WTC11 (cell line): ENCODE measurements around the gene HECTD4. TPM values are rescaled to one million over a fixed set of nuclear protein-coding genes. Genes with fewer than 3 reads are reported as not detected.
A peak's percentile ranks its signal among the peaks of the same experiment; 100 is the strongest.

Experiments used
- ATAC-seq: fragments of 200-7000 bp; cut with Tn5 transposase; 2 replicates; pipeline ENCODE4 v1.10.0; 2021; ENCODE audit warnings: mild to moderate bottlenecking, moderate library complexity
- CTCF ChIA-PET: fragments of 300-600 bp; sonication (Branson Sonifier 250); formaldehyde crosslinking; loops from one replicate; lab custom pipeline; 2021; ENCODE audit warnings: antibody characterized with exemption; lab: Charles Lee
- POLR2A ChIA-PET: fragments of 350-600 bp; sonication (Branson Sonifier 250); formaldehyde crosslinking; loops from one replicate; lab custom pipeline; 2021; ENCODE audit warnings: antibody characterized with exemption; lab: Charles Lee
- DNase-seq: peaks from one replicate; pipeline ENCODE4 v3.0.0; 2021; ENCODE audit warnings: low spot score
- H3K27ac Mint-ChIP-seq: 2 replicates; pipeline ENCODE4 v1.8.0; 2021; ENCODE audit warnings: mixed read lengths
- H3K27me3 Mint-ChIP-seq: 2 replicates; pipeline ENCODE4 v1.8.0; 2021; ENCODE audit warnings: low read depth, mild to moderate bottlenecking, moderate library complexity, mixed read lengths
- H3K36me3 Mint-ChIP-seq: 2 replicates; pipeline ENCODE4 v1.8.0; 2021; ENCODE audit warnings: mixed read lengths
- H3K4me1 Mint-ChIP-seq: 2 replicates; pipeline ENCODE4 v1.8.0; 2022; ENCODE audit warnings: mixed read lengths
- H3K4me3 Mint-ChIP-seq: 2 replicates; pipeline ENCODE4 v1.8.0; 2021; ENCODE audit warnings: mild to moderate bottlenecking, moderate library complexity, mixed read lengths
- H3K9me3 Mint-ChIP-seq: 2 replicates; pipeline ENCODE4 v1.8.0; 2021; ENCODE audit warnings: mixed read lengths
- ATF1 ChIP-seq: sonication (generic); formaldehyde crosslinking; IDR thresholded peaks from 2 replicates; pipeline ENCODE4 v1.8.1; 2023; ENCODE audit warnings: mild to moderate bottlenecking, moderate library complexity, missing genetic modification reagents
- CBFB ChIP-seq: sonication (generic); formaldehyde crosslinking; IDR thresholded peaks from 2 replicates; pipeline ENCODE4 v1.8.1; 2022; ENCODE audit warnings: mild to moderate bottlenecking, low read depth, missing genetic modification reagents
- CREM ChIP-seq: sonication (generic); formaldehyde crosslinking; IDR thresholded peaks from 2 replicates; pipeline ENCODE4 v1.8.1; 2022; ENCODE audit warnings: mild to moderate bottlenecking, missing genetic modification reagents, moderate library complexity
- ETV6 ChIP-seq: sonication (generic); formaldehyde crosslinking; IDR thresholded peaks from 2 replicates; pipeline ENCODE4 v1.8.1; 2022; ENCODE audit warnings: mild to moderate bottlenecking, missing genetic modification reagents
- IRF2 ChIP-seq: sonication (generic); formaldehyde crosslinking; IDR thresholded peaks from 2 replicates; pipeline ENCODE4 v1.8.0; 2022; ENCODE audit warnings: low read depth, missing genetic modification reagents, borderline replicate concordance
- JAZF1 ChIP-seq: fragments of 250-450 bp; sonication (Bioruptor Pico); IDR thresholded peaks from 2 replicates; pipeline ENCODE4 v1.9.0; 2021; ENCODE audit warnings: moderate library complexity, mild to moderate bottlenecking, inconsistent platforms
- JUN ChIP-seq: sonication (generic); formaldehyde crosslinking; IDR thresholded peaks from 2 replicates; pipeline ENCODE4 v1.8.0; 2023; ENCODE audit warnings: mild to moderate bottlenecking, missing genetic modification reagents
- KAT7 ChIP-seq: sonication (generic); formaldehyde crosslinking; IDR thresholded peaks from 2 replicates; pipeline ENCODE4 v1.8.1; 2023; ENCODE audit warnings: missing genetic modification reagents, mild to moderate bottlenecking, borderline replicate concordance
- MAX ChIP-seq: sonication (generic); formaldehyde crosslinking; IDR thresholded peaks from 2 replicates; pipeline ENCODE4 v1.8.0; 2022; ENCODE audit warnings: mild to moderate bottlenecking, missing genetic modification reagents
- NFE2L1 ChIP-seq: sonication (generic); formaldehyde crosslinking; IDR thresholded peaks from 2 replicates; pipeline ENCODE4 v1.8.1; 2023; ENCODE audit warnings: missing genetic modification reagents
- NFYB ChIP-seq: sonication (generic); formaldehyde crosslinking; conservative IDR thresholded peaks from 2 replicates; pipeline ENCODE4 v1.8.0; 2022; ENCODE audit warnings: low read depth, missing genetic modification reagents
- PRDM15 ChIP-seq: sonication (generic); formaldehyde crosslinking; IDR thresholded peaks from 2 replicates; pipeline ENCODE4 v1.8.0; 2022; ENCODE audit warnings: missing genetic modification reagents
- TP53 ChIP-seq: sonication (generic); formaldehyde crosslinking; IDR thresholded peaks from 2 replicates; pipeline ENCODE4 v1.8.1; 2023; ENCODE audit warnings: mild to moderate bottlenecking, missing genetic modification reagents
- USF2 ChIP-seq: sonication (generic); formaldehyde crosslinking; IDR thresholded peaks from 2 replicates; pipeline ENCODE4 v1.8.1; 2023; ENCODE audit warnings: mild to moderate bottlenecking, missing genetic modification reagents, moderate library complexity
- ZBTB21 ChIP-seq: sonication (generic); formaldehyde crosslinking; IDR thresholded peaks from 2 replicates; pipeline ENCODE4 v1.8.1; 2023; ENCODE audit warnings: mild to moderate bottlenecking, missing genetic modification reagents, borderline replicate concordance
- ZBTB43 ChIP-seq: sonication (generic); formaldehyde crosslinking; IDR thresholded peaks from 2 replicates; pipeline ENCODE4 v1.8.1; 2023; ENCODE audit warnings: mild to moderate bottlenecking, missing genetic modification reagents
- ZMAT4 ChIP-seq: fragments of 250-450 bp; sonication (Bioruptor Pico); IDR thresholded peaks from 2 replicates; pipeline ENCODE4 v1.9.0; 2021; ENCODE audit warnings: mild to moderate bottlenecking
- ZNF138 ChIP-seq: sonication (generic); formaldehyde crosslinking; conservative IDR thresholded peaks from 2 replicates; pipeline ENCODE4 v1.8.1; 2022; ENCODE audit warnings: mild to moderate bottlenecking, moderate library complexity, missing genetic modification reagents
- ZNF423 ChIP-seq: fragments of 250-450 bp; sonication (Bioruptor Pico); IDR thresholded peaks from 2 replicates; pipeline ENCODE4 v2.1.2; 2022; ENCODE audit warnings: mild to moderate bottlenecking, moderate library complexity
- ZNF425 ChIP-seq: fragments of 250-450 bp; sonication (Bioruptor Pico); conservative IDR thresholded peaks from 2 replicates; pipeline ENCODE4 v1.9.0; 2021; ENCODE audit warnings: mild to moderate bottlenecking
- ZNF512 ChIP-seq: sonication (generic); formaldehyde crosslinking; IDR thresholded peaks from 2 replicates; pipeline ENCODE4 v1.8.1; 2022; ENCODE audit warnings: missing genetic modification reagents, borderline replicate concordance
- ZSCAN18 ChIP-seq: fragments of 250-450 bp; sonication (Bioruptor Pico); IDR thresholded peaks from 2 replicates; pipeline ENCODE4 v2.1.2; 2022; ENCODE audit warnings: mild to moderate bottlenecking, moderate library complexity
- total RNA-seq: library from RNA; stranded (reverse); gene quantifications from 3 replicates; pipeline ENCODE4 v1.2.3, GENCODE V29; 2021

Gene HECTD4
- total RNA-seq, 1 experiment from 2014 or later = 31.7 TPM

GRCh38 chr12:112126000-112126438, 256.2 kb downstream of the HECTD4 start:
- Mint-ChIP-seq H3K27ac (no peak overlapping the region), H3K9me3 (no peaks in the 10 kb centered on the region), H3K27me3 (peaks cover 2% of the 10 kb centered on the region; the same call in 1 of the 2 replicates), H3K4me1 (peaks cover 27% of the 10 kb centered on the region), H3K4me3 (peak overlapping the region; percentile 78), H3K36me3 (no peaks in the 10 kb centered on the region)
- DNase-seq (no peak), ATAC-seq (no peak)
- ChIA-PET CTCF (interaction anchor here (0.7 to 2.3 kb wide), 5 partner anchors 18 to 346 kb away, joined by 3 to 13 read pairs (median 3); partner anchors contain the start of gene NAA25), POLR2A (interaction anchor here (0.8 to 1.9 kb wide), 6 partner anchors 10 to 278 kb away, joined by 3 to 24 read pairs (median 6); partner anchors contain the start of gene NAA25)
- no peak for TF ChIP-seq ZSCAN18 (CRISPR knock-in tag)
- no peak for TF ChIP-seq TP53 (CRISPR knock-in tag)
- no peak for TF ChIP-seq JAZF1 (CRISPR knock-in tag)
- TF ChIP-seq CREM (CRISPR knock-in tag) = no peak
- no peak for TF ChIP-seq USF2
- TF ChIP-seq ZNF423 (CRISPR knock-in tag) = no peak
- no peak for TF ChIP-seq ZNF138
- TF ChIP-seq NFYB (CRISPR knock-in tag) = no peak
- TF ChIP-seq JUN = no peak

GRCh38 chr12:112125250-112125999, 256.8 kb downstream of the HECTD4 start, which contains the start of gene TRAFD1:
TSS of gene TRAFD1 (plus strand) at chr12:112125560. CDS start at chr12:112130523, 4,963 bp downstream.
- no peak within 1 kb of the TSS for H3K27ac Mint-ChIP-seq
- ChIA-PET CTCF (interaction anchor here (0.7 to 2.3 kb wide), 5 partner anchors 9 to 262 kb away, joined by 3 to 13 read pairs (median 6); no protein-coding TSS in a partner anchor), POLR2A (interaction anchor here (0.6 to 1.9 kb wide), 8 partner anchors 9 to 279 kb away, joined by 3 to 24 read pairs (median 6); partner anchors contain the start of gene NAA25)
- no peaks in the 10 kb centered on the region for H3K9me3 Mint-ChIP-seq
- DNase-seq = peak; percentile 99
- H3K36me3 Mint-ChIP-seq = no peaks in the 10 kb centered on the region
- ATAC-seq = peak; percentile 99
- H3K4me3 Mint-ChIP-seq = peak within 1 kb of the TSS; percentile 78
- peaks cover 2% of the 10 kb centered on the region; the same call in 1 of the 2 replicates for H3K27me3 Mint-ChIP-seq
- H3K4me1 Mint-ChIP-seq = peaks cover 27% of the 10 kb centered on the region
- TF ChIP-seq ZNF512 (CRISPR knock-in tag) (no peak), ZBTB43 (CRISPR knock-in tag) (no peak), PRDM15 (CRISPR knock-in tag) (no peak), ZBTB21 (CRISPR knock-in tag) (no peak), IRF2 (CRISPR knock-in tag) (no peak), JAZF1 (CRISPR knock-in tag) (no peak), CBFB (CRISPR knock-in tag) (no peak), ZMAT4 (CRISPR knock-in tag) (no peak), NFE2L1 (CRISPR knock-in tag) (peak; percentile 27; the same call in 1 of the 2 replicates), ATF1 (no peak), KAT7 (CRISPR knock-in tag) (no peak), ETV6 (CRISPR knock-in tag) (peak; percentile 84), MAX (CRISPR knock-in tag) (peak; percentile 86; the same call in 1 of the 2 replicates), ZNF425 (CRISPR knock-in tag) (no peak), ZNF138 (no peak)
